Esophagus muscularis mucosa (tissue), 3 donors: ENCODE data around the gene CD52.

Experiments used
- CTCF ChIP-seq, 3 experiments: fragments of 200-600 bp in 2 of 3; fragments of 450-650 bp in 1 of 3; sonication (generic) in 2 of 3; IDR thresholded peaks; one replicate each; pipeline ENCODE4 v1.5.1; 2017 to 2019; ENCODE audit warnings: antibody characterized with exemption in 3 of 3, mild to moderate bottlenecking in 2 of 3, moderate library complexity in 1 of 3
- POLR2AphosphoS5 ChIP-seq, 2 donors: sonication (generic); formaldehyde crosslinking; IDR thresholded peaks; one replicate each; pipeline ENCODE4 v1.6.1; 2017; ENCODE audit warnings: antibody characterized with exemption in 2 of 2

- no peak for TF ChIP-seq CTCF (IDR thresholded peaks at IDR 0.05)
- no peak for TF ChIP-seq POLR2AphosphoS5 (IDR thresholded peaks at IDR 0.05)
Measured at GRCh38 chr1:26337206-26337535, 19.4 kb downstream of the CD52 start.
